ENCODE measurements around the gene TTC27. TPM values are rescaled to one million over a fixed set of nuclear protein-coding genes. Genes with fewer than 3 reads are reported as not detected.

Gene TTC27
- total and polyA plus RNA-seq, 10 of the 15 experiments (the other 5 are each of a cell fraction or from before 2014, with no cell fraction given) = 20.4 to 34.9 (median 26.0) TPM

DNA sequence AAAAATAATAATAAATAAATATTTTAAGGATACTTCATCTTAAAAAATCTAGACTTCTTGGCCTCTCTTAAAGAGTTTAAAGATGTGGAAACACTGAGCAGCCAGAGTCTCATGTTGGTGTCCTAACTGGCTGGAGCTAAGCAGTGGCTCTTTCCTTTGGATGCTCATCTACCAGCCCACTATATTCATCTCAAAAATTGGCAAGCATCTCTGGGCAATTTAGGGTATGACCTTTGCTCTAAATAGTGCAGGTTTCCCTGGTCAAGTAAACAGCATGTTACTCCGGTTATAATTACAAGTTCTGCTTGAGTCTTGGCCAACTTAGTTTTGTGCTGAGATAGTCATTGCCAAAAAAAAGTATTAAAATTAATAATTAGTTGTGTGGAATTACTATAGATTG lies 117.8 kb downstream of the TTC27 start (continued):
- TF ChIP-seq IKZF1 (conservative IDR thresholded peaks at IDR 0.05) = no peak
- no peak for TF ChIP-seq PAX5 (IDR thresholded peaks at IDR 0.05; ENCODE audit: borderline replicate concordance, low read depth, low read length)
- TF ChIP-seq, protein P1, sequence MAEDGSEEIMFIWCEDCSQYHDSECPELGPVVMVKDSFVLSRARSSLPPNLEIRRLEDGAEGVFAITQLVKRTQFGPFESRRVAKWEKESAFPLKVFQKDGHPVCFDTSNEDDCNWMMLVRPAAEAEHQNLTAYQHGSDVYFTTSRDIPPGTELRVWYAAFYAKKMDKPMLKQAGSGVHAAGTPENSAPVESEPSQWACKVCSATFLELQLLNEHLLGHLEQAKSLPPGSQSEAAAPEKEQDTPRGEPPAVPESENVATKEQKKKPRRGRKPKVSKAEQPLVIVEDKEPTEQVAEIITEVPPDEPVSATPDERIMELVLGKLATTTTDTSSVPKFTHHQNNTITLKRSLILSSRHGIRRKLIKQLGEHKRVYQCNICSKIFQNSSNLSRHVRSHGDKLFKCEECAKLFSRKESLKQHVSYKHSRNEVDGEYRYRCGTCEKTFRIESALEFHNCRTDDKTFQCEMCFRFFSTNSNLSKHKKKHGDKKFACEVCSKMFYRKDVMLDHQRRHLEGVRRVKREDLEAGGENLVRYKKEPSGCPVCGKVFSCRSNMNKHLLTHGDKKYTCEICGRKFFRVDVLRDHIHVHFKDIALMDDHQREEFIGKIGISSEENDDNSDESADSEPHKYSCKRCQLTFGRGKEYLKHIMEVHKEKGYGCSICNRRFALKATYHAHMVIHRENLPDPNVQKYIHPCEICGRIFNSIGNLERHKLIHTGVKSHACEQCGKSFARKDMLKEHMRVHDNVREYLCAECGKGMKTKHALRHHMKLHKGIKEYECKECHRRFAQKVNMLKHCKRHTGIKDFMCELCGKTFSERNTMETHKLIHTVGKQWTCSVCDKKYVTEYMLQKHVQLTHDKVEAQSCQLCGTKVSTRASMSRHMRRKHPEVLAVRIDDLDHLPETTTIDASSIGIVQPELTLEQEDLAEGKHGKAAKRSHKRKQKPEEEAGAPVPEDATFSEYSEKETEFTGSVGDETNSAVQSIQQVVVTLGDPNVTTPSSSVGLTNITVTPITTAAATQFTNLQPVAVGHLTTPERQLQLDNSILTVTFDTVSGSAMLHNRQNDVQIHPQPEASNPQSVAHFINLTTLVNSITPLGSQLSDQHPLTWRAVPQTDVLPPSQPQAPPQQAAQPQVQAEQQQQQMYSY (CRISPR knock-in tag; IDR thresholded peaks at IDR 0.05) = no peak
- TF ChIP-seq, protein P2, sequence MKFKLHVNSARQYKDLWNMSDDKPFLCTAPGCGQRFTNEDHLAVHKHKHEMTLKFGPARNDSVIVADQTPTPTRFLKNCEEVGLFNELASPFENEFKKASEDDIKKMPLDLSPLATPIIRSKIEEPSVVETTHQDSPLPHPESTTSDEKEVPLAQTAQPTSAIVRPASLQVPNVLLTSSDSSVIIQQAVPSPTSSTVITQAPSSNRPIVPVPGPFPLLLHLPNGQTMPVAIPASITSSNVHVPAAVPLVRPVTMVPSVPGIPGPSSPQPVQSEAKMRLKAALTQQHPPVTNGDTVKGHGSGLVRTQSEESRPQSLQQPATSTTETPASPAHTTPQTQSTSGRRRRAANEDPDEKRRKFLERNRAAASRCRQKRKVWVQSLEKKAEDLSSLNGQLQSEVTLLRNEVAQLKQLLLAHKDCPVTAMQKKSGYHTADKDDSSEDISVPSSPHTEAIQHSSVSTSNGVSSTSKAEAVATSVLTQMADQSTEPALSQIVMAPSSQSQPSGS (IDR thresholded peaks at IDR 0.05; ENCODE audit: low read length) = no peak

DNA sequence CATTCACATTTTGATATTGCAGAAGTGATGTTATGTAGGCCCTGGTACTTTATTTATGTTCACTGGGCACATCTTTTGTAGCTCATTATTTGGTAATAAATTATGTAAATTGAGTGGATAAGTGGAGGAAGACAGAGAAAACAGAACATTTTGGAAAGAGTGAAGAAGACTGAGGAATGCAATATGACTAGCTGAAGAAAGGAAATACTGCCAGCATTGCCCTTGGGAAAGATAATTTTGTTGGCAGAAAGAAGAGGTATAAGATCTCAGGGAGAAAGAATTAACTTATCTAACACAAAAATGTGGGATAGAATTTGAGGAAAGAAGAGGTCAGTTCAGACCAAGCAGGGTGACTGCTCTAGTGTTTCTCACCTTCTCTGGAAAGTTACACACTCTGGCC lies 118.8 kb downstream of the TTC27 start:
- H3K4me3 ChIP-seq = no peak overlapping the region
- in situ Hi-C loops (cut with MboI) = no loop called here
- ChIA-PET RAD21 (ENCODE audit: unreplicated experiment) (no interaction called here), SMC1A (ENCODE audit: uncharacterized antibody, unreplicated experiment) (interaction anchor here (1.4 kb wide), 1 partner anchor 15 kb away, joined by 5 read pairs; no protein-coding TSS in a partner anchor), POLR2A (no interaction called here), CTCF (interaction anchor here (1.2 to 1.3 kb wide), 2 partner anchors 17 to 19 kb away, joined by 3 to 4 read pairs; no protein-coding TSS in a partner anchor)
- H3K9ac ChIP-seq (ENCODE audit: control insufficient read depth, insufficient read depth, low read length) = no peak overlapping the region
- peaks cover 0 to 8% of the 10 kb centered on the region in 2 experiments; a peak in 1 of 4 replicates for H3K36me3 ChIP-seq (ENCODE audit: control insufficient read depth in 2 of 2, insufficient read depth in 2 of 2, low read length in 1 of 2)
- H3K79me2 ChIP-seq (ENCODE audit: control insufficient read depth, insufficient read depth, low read length) = no peaks in the 10 kb centered on the region
- no peak overlapping the region for H3K27ac ChIP-seq (ENCODE audit: control insufficient read depth, insufficient read depth)
- no peak for DNase-seq (ENCODE audit: low read depth, low spot score)
- no peaks in the 10 kb centered on the region for H3K27me3 ChIP-seq (replicated peaks in 1 of 2; ENCODE audit: control insufficient read depth in 2 of 2, insufficient read depth in 2 of 2, low read length in 1 of 2)
- H3K9me3 ChIP-seq (replicated peaks; ENCODE audit: control insufficient read depth, insufficient read depth, low read length) = no peaks in the 10 kb centered on the region
- no peak for ATAC-seq
- H3K4me2 ChIP-seq (ENCODE audit: control insufficient read depth, insufficient read depth) = no peak overlapping the region
- no peak overlapping the region for H2AFZ ChIP-seq (ENCODE audit: control insufficient read depth, low read depth, low read length)
- intact Hi-C loops (cut with micrococcal nuclease; ENCODE audit: unreplicated experiment) = no loop called here
- FAIRE-seq = no peak
- TF ChIP-seq STAT3 (IDR thresholded peaks at IDR 0.05; ENCODE audit: low read depth, low read length) (no peak), NR2F1 (conservative IDR thresholded peaks at IDR 0.05) (no peak), CHD1 (IDR thresholded peaks at IDR 0.05; ENCODE audit: low read depth, low read length) (no peak), SMAD5 (IDR thresholded peaks at IDR 0.05; ENCODE audit: low read depth) (no peak), SMAD1 (IDR thresholded peaks at IDR 0.05; ENCODE audit: low read depth, partially characterized antibody) (no peak), HCFC1 (IDR thresholded peaks at IDR 0.05; ENCODE audit: low read length) (no peak), TCF3 (IDR thresholded peaks at IDR 0.05; ENCODE audit: borderline replicate concordance, insufficient read depth, low read depth, low read length) (no peak), CBX5 (IDR thresholded peaks at IDR 0.05; ENCODE audit: low read depth) (no peak)
- BruUV-seq (replicated peaks) = no TSS peak
- H3K4me1 ChIP-seq (ENCODE audit: control insufficient read depth, insufficient read depth, low read length) = peaks cover 6% of the 10 kb centered on the region
- H4K20me1 ChIP-seq (ENCODE audit: control insufficient read depth, insufficient read depth) = no peaks in the 10 kb centered on the region
